Cardiac muscle cell (in vitro differentiated cells and primary cell): ENCODE results near the gene RABL3. TPM values are rescaled to one million over a fixed set of nuclear protein-coding genes. Genes with fewer than 3 reads are reported as not detected.
"Not testable (repeated sequence)": the region's sequence is repeated elsewhere in the genome, so short reads cannot be mapped to it uniquely, and the experiment has no call there.

Experiments used
- DNase-seq, 2 donors: peaks; one replicate each; pipeline versions ENCODE4 v3.0.0 to v3.0.0-alpha.2; 2010 to 2017; ENCODE audit warnings: low read depth in 1 of 2, low spot score in 1 of 2
- H3K27ac ChIP-seq: fragments of 200-600 bp; sonication (generic); 2 replicates; pipeline ENCODE4 v1.5.1; 2016
- H3K27me3 ChIP-seq: fragments of 200-600 bp; sonication (generic); 2 replicates; pipeline ENCODE4 v1.6.0; 2016; ENCODE audit warnings: control low read depth
- H3K36me3 ChIP-seq: fragments of 200-600 bp; sonication (generic); 2 replicates; pipeline ENCODE4 v1.5.1; 2016; ENCODE audit warnings: control low read depth
- H3K4me1 ChIP-seq: fragments of 200-600 bp; sonication (generic); 2 replicates; pipeline ENCODE4 v1.8.1; 2017; ENCODE audit warnings: low read depth, mild to moderate bottlenecking, mixed run types
- H3K4me3 ChIP-seq: fragments of 200-600 bp; sonication (generic); 2 replicates; pipeline ENCODE4 v1.5.1; 2016; ENCODE audit warnings: mild to moderate bottlenecking
- H3K9me3 ChIP-seq: fragments of 200-600 bp; sonication (generic); 2 replicates; pipeline ENCODE4 v1.5.1; 2017; ENCODE audit warnings: low read depth, mild to moderate bottlenecking, control low read depth
- polyA plus RNA-seq: library from polyadenylated mRNA; unstranded; fragments of >200 nt; fragmentation: Nextera tagmentation; extraction: Ambion mirVana; gene quantifications from 2 replicates; pipeline ENCODE4 v1.2.1, GENCODE V29; 2016
- total RNA-seq: library from RNA; depleted of rRNA; stranded (reverse); fragments of >200 nt; gene quantifications from 2 replicates; pipeline ENCODE4 v1.2.3, GENCODE V29; 2016
- TF ChIP-seq, protein P1 (sequence below): IDR thresholded peaks from 2 replicates; pipeline ENCODE4 v1.5.1; 2012; ENCODE audit warnings: low read depth, mild to moderate bottlenecking, low read length

Gene RABL3
- total and polyA plus RNA-seq, 2 experiments from 2014 or later, result 12.5 to 22.3 TPM

DNA sequence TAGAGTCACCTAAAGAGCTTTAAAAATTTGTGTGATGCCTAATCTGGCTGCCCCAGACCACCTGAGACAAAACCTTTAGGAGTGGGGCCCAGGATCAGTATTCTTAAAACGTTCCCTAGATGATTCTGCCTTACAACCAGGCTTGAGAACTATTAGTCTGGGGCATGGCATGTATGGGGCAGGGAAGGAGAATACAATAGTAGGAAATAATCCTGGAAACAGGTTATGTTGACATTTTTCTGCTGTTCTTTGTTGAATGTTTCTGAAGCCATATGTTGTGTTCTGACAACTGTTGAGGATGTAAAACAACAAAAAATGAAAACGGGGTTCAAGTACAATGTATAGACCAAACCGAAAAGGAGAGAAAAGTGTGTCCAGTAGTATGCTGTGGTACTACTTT is 3.1 kb upstream of the RABL3 start:
- H3K4me1 ChIP-seq, result no peaks in the 10 kb centered on the region
- no peak overlapping the region for H3K27ac ChIP-seq
- TF ChIP-seq, protein P1, sequence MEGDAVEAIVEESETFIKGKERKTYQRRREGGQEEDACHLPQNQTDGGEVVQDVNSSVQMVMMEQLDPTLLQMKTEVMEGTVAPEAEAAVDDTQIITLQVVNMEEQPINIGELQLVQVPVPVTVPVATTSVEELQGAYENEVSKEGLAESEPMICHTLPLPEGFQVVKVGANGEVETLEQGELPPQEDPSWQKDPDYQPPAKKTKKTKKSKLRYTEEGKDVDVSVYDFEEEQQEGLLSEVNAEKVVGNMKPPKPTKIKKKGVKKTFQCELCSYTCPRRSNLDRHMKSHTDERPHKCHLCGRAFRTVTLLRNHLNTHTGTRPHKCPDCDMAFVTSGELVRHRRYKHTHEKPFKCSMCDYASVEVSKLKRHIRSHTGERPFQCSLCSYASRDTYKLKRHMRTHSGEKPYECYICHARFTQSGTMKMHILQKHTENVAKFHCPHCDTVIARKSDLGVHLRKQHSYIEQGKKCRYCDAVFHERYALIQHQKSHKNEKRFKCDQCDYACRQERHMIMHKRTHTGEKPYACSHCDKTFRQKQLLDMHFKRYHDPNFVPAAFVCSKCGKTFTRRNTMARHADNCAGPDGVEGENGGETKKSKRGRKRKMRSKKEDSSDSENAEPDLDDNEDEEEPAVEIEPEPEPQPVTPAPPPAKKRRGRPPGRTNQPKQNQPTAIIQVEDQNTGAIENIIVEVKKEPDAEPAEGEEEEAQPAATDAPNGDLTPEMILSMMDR, result no peak
- no peaks in the 10 kb centered on the region for H3K9me3 ChIP-seq
- H3K36me3 ChIP-seq, result peaks cover under 1% of the 10 kb centered on the region
- no peak overlapping the region for H3K4me3 ChIP-seq
- no peak for DNase-seq
- no peaks in the 10 kb centered on the region for H3K27me3 ChIP-seq

GRCh38 chr3:120743556-120744195 is 1.4 kb upstream of the RABL3 start:
- Histone ChIP-seq H3K27me3 (no peaks in the 10 kb centered on the region), H3K36me3 (no peaks in the 10 kb centered on the region), H3K4me3 (peak overlapping the region; percentile 94), H3K4me1 (no peaks in the 10 kb centered on the region), H3K27ac (peak overlapping the region; percentile 92), H3K9me3 (no peaks in the 10 kb centered on the region)
- peak in 1 of 2 donors; percentile 10 for DNase-seq
- TF ChIP-seq, protein P1, result no peak

GRCh38 chr3:120742849-120743365 is 591 bp upstream of the RABL3 start:
- TF ChIP-seq, protein P1, result no peak
- no peaks in the 10 kb centered on the region for H3K36me3 ChIP-seq
- H3K4me3 ChIP-seq, result peak overlapping the region; percentile 94
- H3K27me3 ChIP-seq, result no peaks in the 10 kb centered on the region
- H3K9me3 ChIP-seq, result no peaks in the 10 kb centered on the region
- no peaks in the 10 kb centered on the region for H3K4me1 ChIP-seq
- H3K27ac ChIP-seq, result peak overlapping the region; percentile 92
- peak in 1 of 2 donors; percentile 30 for DNase-seq

GRCh38 chr3:120741837-120742197 is 499 bp downstream of the RABL3 start:
- peak in 1 of 2 donors; percentile 60 for DNase-seq
- H3K27me3 ChIP-seq, result no peaks in the 10 kb centered on the region
- no peaks in the 10 kb centered on the region for H3K36me3 ChIP-seq
- H3K9me3 ChIP-seq, result no peaks in the 10 kb centered on the region
- peak overlapping the region; percentile 94 for H3K4me3 ChIP-seq
- TF ChIP-seq, protein P1, result no peak
- H3K27ac ChIP-seq, result peak overlapping the region; percentile 99
- H3K4me1 ChIP-seq, result no peaks in the 10 kb centered on the region

- DNase-seq, result no peak
- no peaks in the 10 kb centered on the region for H3K36me3 ChIP-seq
- no peak overlapping the region for H3K27ac ChIP-seq
- H3K27me3 ChIP-seq, result no peaks in the 10 kb centered on the region
- H3K9me3 ChIP-seq, result no peaks in the 10 kb centered on the region
- no peaks in the 10 kb centered on the region for H3K4me1 ChIP-seq
- H3K4me3 ChIP-seq, result peak overlapping the region; percentile 94
- TF ChIP-seq, protein P1, result no peak
Measured at GRCh38 chr3:120741320-120741719, 996 bp downstream of the RABL3 start.

DNA sequence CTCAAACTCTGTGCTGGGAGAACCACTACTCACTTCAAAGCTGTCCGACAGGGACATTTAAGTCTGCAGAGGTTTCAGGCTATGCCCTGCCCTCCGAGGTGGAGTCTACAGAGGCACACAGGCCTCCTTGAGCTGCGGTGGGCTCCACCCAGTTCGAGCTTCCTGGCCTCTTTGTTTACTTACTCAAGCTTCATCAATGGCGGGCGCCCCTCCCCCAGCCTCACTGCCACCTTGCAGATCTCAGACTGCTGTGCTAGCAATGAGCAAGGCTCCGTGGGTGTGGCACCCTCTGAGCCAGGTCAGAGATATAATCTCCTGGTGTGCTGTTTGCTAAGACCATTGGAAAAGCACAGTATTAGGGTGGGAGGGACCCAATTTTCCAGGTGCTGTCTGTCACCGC is 4.3 kb downstream of the RABL3 start:
- not testable (repeated sequence) for H3K4me3 ChIP-seq, H3K9me3 ChIP-seq, H3K36me3 ChIP-seq, H3K27me3 ChIP-seq, DNase-seq, H3K4me1 ChIP-seq, H3K27ac ChIP-seq
